ENCODE data around the gene HMOX1. TPM values are rescaled to one million over a fixed set of nuclear protein-coding genes. Genes with fewer than 3 reads are reported as not detected.

HMOX1 gene
- total RNA-seq, 2 experiments from 2014 or later = 0.22 TPM; not detected in 1

- ATAC-seq = no peak
- CTCF ChIA-PET = no interaction called here
- Mint-ChIP-seq H3K36me3 (ENCODE audit: low read depth) (peaks cover 16% of the 10 kb centered on the region), H3K4me3 (no peak overlapping the region), H3K9me3 (no peaks in the 10 kb centered on the region), H3K27ac (no peak overlapping the region), H3K27me3 (no peaks in the 10 kb centered on the region), H3K4me1 (ENCODE audit: low read depth) (no peaks in the 10 kb centered on the region)
- no peak for TF ChIP-seq CTCF (IDR thresholded peaks at IDR 0.05)
- intact Hi-C loops (cut with micrococcal nuclease) = no loop called here
- POLR2A ChIA-PET = no interaction called here
- DNase-seq = no peak
Observed at GRCh38 chr22:35342390-35342789, 38.5 kb upstream of the HMOX1 start.

GRCh38 chr22:35343664-35344550 lies 37.0 kb upstream of the HMOX1 start:
- no peaks in the 10 kb centered on the region for H3K4me1 Mint-ChIP-seq (ENCODE audit: low read depth)
- peaks cover 10% of the 10 kb centered on the region for H3K36me3 Mint-ChIP-seq (ENCODE audit: low read depth)
- no peak for ATAC-seq

GRCh38 chr22:35344956-35345690 lies 35.8 kb upstream of the HMOX1 start:
- ChIA-PET CTCF (interaction anchor here (1.0 kb wide), 1 partner anchor 9 kb away, joined by 3 read pairs; no protein-coding TSS in a partner anchor), POLR2A (interaction anchor here (0.7 kb wide), 1 partner anchor 65 kb away, joined by 3 read pairs; no protein-coding TSS in a partner anchor)
- Mint-ChIP-seq H3K27ac (no peak overlapping the region), H3K9me3 (no peaks in the 10 kb centered on the region), H3K4me1 (ENCODE audit: low read depth) (no peaks in the 10 kb centered on the region), H3K36me3 (ENCODE audit: low read depth) (peaks cover 7% of the 10 kb centered on the region), H3K4me3 (no peak overlapping the region), H3K27me3 (no peaks in the 10 kb centered on the region)
- DNase-seq (no peak), ATAC-seq (no peak)
- intact Hi-C loops (cut with micrococcal nuclease) = no loop called here
- no peak for TF ChIP-seq CTCF (IDR thresholded peaks at IDR 0.05)

More at GRCh38 chr22:35343664-35344550, 37.0 kb upstream of the HMOX1 start:
- CTCF ChIA-PET = no interaction called here
- no peak for DNase-seq
- POLR2A ChIA-PET = interaction anchor here (0.7 kb wide), 1 partner anchor 41 kb away, joined by 3 read pairs; no protein-coding TSS in a partner anchor
- H3K27ac Mint-ChIP-seq = no peak overlapping the region
- intact Hi-C loops (cut with micrococcal nuclease) = no loop called here
- no peaks in the 10 kb centered on the region for H3K27me3 Mint-ChIP-seq
- no peaks in the 10 kb centered on the region for H3K9me3 Mint-ChIP-seq
- TF ChIP-seq CTCF (IDR thresholded peaks at IDR 0.05) = no peak
- no peak overlapping the region for H3K4me3 Mint-ChIP-seq

- Mint-ChIP-seq H3K27ac (no peak overlapping the region), H3K36me3 (ENCODE audit: low read depth) (peaks cover 2% of the 10 kb centered on the region), H3K4me1 (ENCODE audit: low read depth) (peaks cover 5% of the 10 kb centered on the region), H3K27me3 (peaks cover under 1% of the 10 kb centered on the region), H3K4me3 (no peak overlapping the region), H3K9me3 (no peaks in the 10 kb centered on the region)
- DNase-seq = no peak
- intact Hi-C loops (cut with micrococcal nuclease) = no loop called here
- POLR2A ChIA-PET = no interaction called here
- CTCF ChIA-PET = interaction anchor here (1.0 kb wide), 1 partner anchor 10 kb away, joined by 3 read pairs; no protein-coding TSS in a partner anchor
- no peak for TF ChIP-seq CTCF (IDR thresholded peaks at IDR 0.05)
- no peak for ATAC-seq
Observed at GRCh38 chr22:35345808-35346505, 34.9 kb upstream of the HMOX1 start.
